T-helper 1 cell (primary cell): ENCODE data around the gene CCDC24.

Experiments used
- DNase-seq, 5 donors: peaks; one replicate each; pipeline ENCODE4 v3.0.0-alpha.2; 2012 to 2020
- total RNA-seq, 4 donors: gene quantifications; one replicate each; lab custom pipeline; 2026; lab: John Stamatoyannopoulos, UW

Gene CCDC24
- 0.30 to 1.4 (median 0.83) reads per million in 4 donors for total RNA-seq

DNA sequence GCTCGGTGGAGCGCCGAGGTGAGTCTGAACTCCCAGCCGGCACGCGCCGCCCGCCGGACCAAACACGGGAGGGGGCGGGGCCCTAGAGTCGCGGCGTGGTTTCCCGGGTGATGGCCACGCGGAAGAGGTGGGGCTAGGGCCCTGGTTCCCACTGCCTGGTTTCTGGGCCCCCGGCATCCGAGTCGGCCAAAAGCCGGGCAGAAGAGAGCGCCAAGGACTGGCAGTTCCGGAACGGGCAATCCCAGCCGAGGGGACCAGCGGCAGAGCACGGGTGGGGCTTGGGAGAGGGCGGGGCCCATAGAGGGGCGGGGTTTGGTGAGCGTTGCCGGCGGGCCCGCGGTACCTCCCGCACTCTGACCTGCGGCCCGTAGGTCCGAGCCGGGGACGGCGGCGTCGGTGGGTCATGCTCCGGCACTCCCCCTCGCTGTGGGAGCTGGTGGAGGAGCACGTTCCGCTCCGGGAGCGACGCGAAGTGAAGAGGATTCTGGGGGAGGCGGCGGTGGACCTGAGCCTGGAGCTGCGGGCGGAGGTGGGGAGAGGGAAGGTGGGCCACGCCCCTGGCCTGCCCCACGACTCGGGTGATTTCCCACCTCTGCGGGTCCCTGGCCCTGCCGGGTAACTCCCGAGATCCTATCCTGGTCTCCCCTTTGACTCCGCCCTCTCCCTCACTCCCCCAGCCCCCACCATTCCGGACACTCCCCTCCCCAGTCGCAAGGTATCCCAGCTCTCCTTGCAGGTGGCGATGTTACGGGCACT, at the start of gene CCDC24:
Gene CCDC24 (plus strand): TSS at position 124 of the 756 bp plus-strand sequence. CDS start 280 bp downstream, at position 404.
- peak; percentile 58 to 68 (median 67) for DNase-seq

DNA sequence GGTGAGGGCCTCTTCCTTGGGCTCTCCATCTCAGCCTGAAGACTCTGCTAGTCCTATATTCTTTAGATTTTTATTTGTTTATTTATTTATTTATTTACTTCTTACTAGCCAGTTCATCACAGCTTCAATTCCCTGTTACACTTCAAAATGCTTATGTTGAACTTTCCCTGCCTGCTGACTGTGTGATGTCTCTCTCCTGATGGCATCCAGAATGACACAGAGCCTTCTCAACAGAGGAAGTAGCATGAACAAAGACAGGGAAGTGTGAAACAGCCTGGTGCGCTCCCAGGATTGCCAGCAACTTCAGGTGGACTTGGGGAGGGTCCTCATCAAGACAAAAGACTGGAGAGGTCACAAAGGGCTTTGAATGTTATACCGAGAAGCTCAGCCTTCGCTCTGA, 49.0 kb upstream of the CCDC24 start:
- DNase-seq = no peak

DNA sequence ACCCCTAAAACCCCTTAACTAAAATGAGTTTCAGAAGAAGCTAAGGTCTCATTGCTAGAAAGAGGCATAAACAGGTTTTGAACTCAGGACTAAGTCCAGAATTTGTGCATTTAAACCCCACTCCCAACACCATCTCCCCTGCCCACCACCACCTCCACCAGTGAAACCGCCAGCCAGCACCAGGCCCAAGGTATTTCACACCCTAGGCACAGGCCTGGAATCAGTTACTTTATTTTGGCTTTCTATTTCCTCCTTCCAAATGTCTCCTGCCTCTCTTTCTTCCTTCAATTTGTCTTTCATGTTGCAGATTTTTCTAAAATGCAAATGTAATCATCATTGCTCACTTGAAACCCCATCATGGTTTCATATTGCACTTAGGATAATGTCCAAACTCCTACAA, 46.5 kb upstream of the CCDC24 start:
- DNase-seq = no peak

DNA sequence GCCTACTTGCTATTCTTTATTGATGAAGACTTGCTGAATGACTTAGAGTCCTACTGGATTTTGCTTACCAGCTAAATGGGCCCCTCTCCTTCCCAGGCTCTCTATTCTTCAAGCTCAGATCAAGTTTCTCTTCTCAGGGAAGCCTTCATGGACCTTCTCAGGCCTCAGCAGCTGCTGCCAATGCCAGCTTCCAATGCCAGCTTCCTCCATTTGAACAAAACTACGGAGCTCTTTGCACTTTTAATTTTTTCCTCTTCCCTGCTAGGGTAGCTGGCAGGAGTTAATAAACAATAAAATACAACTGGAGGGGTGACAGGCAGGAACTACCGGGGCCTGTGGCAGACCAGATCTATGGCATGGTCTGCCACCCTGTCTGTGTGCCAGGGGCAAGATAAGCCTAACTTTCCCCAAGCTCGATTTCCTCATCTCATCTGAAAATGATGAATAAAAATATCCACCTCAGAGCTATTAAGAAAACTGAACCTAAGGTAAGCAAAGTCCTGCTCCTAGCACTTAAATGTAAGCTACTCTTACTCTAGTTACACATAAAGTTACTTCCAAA, 45.6 kb upstream of the CCDC24 start:
- no peak for DNase-seq

DNA sequence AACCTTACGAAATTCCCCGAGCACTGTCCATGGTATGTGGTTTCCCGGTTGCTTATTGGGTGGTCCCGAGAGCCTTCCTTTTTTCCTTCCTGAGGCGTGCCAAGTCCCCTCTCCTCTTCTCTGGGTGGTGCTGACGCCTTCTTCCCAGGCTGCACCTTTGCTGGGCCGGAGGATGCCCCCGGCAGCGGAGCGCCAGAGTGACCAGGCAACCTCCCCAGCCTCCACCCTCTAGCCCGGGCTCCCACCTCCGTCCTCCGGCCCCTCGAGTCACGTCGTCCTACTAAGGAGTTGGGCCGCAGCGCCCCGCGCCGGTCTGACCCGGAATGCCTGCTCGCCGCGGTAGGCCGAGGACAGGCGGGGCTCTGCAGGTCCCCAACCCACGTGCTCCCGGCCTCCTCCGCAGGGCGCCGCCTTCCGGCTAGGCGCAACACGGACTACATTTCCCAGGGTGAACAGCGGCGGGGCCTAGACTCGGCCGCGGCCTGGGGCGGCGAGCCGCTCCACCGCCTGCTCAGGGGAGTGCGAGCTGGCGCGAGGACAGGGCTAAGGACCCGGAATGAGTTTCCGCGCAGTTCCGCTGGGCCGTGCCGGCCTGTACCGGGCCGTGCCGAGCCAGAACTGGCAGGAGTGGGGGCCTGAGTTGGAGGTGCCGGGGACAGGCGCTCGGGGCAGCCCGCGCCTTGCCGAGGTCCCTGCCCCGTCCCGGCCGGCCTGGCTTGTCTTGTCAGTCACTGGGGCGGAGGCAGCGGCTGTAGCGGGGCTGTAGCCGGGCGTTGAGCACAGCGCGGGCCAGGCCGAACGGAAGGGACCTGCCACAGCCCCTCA, 45.0 kb upstream of the CCDC24 start, which contains the start of gene IPO13:
Gene IPO13 (plus strand): TSS at position 715 of the 825 bp plus-strand sequence. CDS start 651 bp downstream, outside the sequence.
- peak; percentile 86 to 97 (median 90) for DNase-seq

DNA sequence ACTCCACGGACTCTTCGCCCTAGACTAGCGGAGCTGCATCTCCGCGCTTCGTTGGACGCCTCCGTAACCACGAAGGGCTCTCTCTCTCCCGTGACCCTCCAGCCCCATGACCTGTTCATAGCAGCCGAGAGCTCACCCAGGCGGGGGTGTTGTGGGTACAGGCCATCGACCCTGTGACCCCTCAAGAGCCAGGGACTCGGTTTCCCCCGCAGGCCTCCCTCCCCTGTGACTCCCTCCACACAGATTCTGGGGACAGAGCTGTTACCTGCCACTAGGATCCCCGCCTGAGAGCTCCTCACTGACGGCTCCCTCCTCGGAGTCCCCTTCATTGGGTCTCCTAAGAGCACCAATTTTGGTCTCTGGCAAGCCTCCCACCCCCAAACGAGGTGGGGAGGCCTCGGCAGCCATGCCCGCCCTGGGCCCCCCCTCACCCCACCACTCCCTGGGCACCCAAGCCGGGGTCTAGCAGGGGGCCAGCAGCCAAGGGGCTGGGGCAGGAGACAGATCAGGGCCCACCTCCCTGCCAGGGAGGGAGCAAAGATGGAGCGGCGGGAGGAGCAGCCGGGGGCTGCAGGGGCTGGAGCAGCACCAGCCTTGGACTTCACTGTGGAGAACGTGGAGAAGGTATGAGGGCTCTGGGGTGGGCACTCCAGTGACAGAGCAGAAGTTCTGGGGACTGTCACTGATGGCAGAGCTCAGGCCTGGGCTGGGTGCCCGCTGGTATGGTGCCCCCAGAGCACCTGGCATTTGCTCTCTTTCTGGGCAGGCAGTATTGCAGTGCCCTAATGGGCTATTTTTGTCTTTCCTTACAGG, 44.1 kb upstream of the CCDC24 start:
- peak in 1 of 5 donors; percentile 12 for DNase-seq

DNA sequence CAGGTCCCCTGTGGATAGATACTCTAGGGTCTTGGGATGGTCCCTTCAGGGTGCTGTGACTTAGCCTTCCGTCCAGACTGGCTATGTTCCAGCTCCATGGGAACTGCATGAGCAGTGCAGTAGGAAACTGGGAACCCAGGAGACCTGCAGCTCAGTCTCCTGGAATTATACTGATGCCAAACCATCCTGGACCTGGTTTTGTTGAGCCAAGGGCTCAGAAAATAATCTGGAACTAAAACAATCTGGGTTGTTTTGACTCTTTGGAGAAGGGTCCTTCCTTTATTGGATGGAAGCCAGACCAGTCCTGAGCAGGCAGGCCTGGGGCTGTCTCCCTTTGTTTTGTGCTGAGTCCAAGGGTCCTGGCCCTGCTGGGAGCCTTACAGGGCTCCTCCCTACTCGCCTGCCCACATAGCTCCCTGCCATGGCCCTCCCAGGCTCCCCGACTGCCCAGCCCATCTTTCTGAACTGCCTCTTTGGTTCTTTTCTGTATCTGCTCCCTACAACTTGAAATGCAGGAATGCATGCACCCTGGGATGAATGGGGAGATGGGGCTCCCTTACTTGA, 43.4 kb upstream of the CCDC24 start:
- no peak for DNase-seq

DNA sequence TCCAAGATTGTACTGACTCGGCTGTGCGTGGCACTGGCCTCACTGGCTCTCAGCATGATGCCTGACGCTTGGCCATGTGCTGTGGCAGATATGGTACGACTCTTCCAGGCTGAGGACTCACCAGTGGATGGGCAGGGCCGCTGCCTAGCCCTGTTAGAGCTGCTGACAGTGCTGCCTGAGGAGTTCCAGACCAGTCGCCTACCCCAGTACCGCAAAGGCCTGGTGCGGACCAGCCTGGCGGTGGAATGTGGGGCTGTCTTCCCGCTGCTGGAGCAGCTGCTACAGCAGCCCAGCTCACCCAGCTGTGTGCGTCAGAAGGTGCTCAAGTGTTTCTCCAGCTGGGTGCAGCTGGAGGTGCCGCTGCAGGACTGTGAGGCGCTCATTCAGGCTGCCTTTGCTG, 41.7 kb upstream of the CCDC24 start:
- no peak for DNase-seq

DNA sequence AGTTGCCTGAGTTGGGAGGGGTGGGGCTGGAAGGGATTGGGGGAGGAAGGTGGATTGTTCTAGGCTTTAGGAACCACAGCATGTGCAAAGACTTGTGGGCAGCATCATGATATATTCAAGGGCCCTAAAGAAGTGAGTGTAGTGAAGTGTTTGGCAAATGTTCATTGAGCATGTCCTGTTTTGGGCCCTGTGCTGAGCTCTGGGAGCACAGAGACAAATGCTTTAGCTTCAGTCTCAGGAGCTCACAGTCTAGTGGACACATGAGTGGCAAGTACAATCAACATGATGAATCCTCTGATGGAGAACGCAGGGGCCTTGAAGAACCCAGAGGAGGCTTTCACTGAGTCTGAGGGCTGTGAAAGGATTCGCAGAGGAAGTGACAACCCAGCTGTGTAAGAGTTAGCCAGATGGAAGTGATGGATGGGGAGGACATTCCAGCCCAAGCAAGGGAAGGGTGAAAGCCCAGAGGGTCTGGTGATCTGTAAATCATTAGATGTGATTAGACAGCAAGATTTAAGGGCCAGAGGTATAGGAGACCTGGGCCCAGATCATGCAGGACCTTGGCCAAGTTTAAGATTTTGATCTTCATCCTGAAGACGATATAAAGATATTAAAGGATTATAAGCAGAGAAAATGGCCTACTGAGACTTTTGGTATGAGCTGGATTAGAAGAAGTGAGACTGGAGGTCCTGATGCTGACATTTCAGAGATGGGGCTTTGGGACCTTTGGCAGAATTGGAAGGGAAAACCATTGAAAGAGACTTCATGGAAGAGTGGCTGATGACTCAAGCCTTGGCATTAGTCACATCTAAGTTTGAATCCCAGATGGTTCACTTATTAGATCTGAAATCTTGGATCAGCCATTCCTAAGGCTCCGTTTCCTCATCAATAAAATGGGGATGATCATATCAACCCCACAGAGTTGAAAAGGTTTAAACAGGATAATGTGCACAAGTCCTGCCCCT, 40.1 kb upstream of the CCDC24 start:
- no peak for DNase-seq

DNA sequence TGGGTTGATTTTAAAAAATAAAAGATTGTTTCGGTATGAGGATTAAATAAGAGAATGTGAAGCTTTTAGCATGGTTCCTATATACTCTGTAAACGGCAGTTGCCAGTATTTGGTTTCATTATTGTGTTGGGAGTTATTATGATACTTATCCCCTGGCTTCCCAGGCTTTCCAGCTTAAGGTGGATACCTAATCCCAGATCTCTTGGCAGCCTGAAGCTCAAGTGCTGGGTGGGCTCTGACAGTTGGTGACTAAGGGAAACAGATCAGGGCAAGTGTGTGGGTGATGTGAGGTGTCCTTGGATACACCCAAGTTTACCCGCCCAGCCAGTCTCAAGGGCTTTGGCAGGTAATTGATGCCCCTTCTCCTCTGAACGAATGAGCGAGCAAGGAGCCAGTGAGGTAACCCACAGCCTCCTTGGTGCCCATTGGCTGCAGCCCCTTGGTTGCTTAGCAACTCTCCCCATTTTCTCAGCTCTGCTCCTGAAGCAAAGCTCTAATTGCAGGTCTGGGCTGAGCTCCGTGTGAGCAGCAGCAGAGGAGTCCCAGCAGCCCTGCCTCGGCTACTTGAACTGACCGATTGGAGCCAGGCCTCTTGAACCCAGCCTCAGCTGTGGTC, 38.6 kb upstream of the CCDC24 start:
- no peak for DNase-seq

DNA sequence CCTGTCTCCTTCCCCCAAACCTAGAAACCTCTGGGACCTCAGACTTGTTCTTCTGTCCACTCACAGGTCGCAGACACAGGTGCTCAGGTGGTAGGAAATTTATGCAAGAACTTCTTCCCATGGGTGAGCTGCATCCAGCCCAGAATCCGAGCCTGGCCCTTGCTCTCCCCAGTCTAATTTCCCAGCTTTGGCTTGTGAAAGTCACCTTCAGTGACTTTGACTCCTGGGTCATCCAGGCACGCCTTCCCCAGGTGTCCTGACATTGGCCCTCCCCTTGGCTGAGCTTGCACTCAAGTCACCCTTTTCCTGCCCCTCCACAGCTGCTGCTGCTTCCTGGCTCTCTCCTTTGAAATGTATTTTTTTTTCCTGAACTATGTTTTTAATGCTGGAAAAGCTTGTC, 38.0 kb upstream of the CCDC24 start:
- DNase-seq = no peak

DNA sequence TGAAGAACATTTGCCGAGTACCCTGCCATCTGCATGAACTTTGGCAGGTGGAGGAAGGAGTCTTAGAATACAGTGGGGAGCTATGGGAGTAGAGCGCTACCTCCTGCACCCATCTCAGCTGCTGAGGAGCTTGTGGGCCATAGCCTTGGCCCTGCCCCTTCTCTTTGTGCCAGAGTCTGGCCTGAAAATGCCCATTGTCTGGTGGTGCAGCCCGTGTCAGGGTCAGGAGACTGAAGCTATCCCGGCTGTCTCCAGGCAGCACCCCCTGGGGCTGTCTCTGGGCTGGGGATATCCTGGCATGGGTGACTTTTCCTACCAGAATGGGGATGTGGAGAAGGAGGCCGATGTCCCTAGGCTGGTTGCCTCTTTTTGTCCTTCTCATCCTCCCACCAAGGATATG, 37.4 kb upstream of the CCDC24 start:
- DNase-seq = no peak

DNA sequence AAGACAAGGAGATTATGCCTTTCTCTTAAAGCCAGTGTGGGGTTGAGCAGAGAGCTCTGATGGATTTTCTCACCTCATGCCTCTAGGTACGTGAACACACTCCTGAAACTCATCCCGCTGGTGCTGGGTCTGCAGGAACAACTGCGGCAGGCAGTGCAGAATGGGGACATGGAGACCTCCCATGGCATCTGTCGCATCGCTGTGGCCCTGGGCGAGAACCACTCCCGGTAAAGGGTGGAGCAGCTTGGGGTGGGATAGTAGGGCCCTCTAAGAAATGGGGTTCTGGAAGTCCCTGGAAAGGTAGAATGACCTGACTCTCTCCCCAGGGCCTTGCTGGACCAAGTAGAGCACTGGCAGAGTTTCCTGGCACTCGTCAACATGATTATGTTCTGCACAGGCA, 35.2 kb upstream of the CCDC24 start:
- DNase-seq = no peak

DNA sequence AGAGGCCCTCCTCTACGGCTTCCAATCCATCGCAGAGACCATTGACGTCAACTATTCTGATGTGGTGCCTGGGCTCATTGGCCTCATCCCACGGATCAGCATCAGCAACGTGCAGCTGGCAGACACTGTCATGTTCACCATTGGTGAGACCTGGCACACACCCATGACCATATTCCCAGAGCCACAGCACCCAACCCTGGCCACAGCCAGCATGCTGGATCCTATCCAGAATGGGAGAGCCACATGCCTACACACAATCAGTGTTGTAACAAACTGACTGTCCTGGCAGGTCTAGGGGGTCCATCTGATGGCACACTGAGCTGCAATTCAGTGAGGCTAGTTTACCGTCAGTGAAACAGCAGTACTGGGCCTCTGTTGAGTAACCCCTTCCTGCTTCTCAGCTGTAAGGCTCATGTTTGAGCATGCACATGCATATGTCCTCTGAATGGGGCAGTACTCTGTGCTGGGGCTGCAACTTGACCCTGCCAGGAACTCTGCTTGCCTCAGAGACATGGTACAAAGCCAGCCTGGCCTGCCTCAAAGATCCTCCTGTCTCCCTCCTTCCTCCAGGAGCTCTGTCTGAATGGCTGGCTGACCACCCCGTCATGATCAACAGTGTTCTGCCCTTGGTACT, 33.9 kb upstream of the CCDC24 start:
- DNase-seq = no peak

DNA sequence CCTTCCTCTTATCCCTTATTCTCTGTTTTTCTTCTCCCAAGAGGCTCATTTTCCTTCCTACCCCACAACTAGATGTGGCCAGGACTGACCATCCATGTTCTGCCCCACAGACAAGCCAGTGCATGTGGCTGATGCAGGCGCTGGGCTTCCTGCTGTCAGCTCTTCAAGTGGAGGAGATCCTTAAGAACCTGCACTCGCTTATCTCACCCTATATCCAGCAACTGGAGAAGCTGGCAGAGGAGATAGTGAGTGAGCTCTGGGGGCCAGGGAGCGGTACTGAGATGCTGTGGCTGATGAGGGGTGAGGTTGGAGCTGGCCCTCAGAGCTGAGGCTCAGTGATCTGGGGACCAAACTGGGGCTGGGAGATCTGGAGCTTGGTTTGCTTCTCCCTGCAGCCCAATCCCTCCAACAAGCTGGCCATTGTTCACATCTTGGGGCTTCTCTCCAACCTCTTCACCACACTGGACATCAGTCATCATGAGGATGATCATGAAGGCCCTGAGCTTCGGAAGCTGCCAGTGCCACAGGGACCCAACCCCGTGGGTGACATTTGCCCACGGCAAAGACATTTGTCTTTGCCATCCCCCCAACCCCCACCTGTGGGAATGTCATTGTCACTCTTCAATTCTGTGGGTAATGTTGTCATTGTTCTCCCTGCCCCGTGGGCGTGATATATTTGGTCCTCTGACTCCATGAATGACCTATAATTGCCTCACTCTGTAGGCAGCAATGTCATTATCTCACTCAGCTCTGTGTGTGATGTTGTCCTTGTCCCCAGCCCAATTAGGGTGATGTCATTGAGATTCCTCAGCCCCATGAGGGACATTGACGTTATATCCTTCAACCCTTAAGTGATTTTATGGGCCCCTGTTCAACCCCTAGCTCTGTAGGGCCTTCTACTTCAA, 32.8 kb upstream of the CCDC24 start:
- DNase-seq = no peak

DNA sequence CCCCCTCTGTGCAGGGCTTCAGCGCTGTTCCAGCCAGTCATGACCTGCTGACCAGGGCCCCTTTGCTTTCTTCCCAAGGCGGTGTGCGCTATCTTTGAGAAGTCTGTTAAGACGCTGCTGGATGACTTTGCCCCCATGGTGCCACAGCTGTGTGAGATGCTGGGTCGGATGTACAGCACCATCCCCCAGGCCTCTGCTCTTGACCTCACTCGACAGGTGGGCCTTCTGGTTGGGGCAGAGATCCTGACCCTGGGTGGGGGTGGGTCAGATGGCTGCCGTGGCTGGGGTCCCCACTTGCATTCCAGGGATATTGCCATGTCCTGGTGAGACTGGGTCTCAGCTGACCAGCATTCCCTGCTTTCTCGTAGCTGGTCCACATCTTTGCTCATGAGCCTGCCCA, 30.6 kb upstream of the CCDC24 start:
- no peak for DNase-seq

DNA sequence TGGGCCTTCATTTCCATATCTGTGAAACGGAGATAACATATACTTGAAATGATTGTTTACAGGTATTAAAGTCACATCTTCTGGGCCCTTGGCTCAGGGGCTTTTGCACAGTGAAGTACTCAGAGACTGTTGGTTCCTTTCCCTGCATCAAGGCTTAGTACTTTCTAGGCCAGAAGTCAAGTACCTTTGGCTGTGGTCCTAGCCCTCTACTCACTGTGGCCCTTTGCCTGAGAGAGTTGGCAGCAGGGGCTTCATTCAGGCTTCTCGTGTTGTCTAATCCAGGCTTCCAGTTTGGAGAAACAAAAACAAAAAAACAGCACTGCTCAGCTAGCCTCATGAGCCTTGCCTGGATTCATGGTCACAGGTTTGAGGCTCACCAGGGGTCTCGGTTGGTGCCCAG, 29.7 kb upstream of the CCDC24 start:
- DNase-seq = no peak

DNA sequence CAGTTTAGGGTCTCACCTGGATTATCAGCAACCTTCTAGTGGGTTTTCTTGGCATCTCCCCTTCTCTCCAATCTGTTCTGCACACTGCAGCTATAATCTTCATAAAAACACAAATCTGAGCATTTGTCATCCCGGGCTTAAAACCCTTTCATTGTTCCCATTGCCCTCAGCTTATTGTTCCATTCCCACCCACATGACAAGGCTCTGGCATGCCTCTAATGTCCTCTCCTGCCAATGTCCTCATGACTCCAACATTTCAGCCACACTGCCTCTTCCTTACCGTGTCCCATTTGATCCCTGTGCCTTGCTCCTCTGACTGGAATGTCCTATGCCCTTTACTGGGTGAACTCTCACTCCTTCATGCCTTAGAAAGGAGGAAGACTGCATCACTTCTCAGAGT, 29.1 kb upstream of the CCDC24 start:
- no peak for DNase-seq

DNA sequence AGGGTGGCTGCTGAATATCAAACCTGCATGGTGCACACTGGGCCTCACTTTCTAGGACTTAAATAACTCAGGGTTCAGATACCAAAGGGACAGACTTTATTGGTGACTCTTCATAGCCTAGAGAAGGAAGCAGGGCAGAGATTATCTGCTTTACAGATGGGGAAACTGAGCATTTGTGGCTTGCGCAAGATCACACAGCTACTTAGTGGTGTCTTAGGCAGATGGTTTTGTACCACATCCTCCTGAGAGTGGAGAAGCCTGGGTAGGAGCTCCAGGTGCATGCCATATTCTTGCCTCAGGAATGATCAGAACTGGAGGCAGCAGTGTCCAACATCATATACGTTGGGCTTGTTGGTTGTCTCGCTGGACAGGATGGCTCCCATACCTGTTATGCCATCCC, 28.4 kb upstream of the CCDC24 start:
- no peak for DNase-seq
